Measurements from ENCODE around the gene ABCC1.
"Not testable (repeated sequence)": the region's sequence is repeated elsewhere in the genome, so short reads cannot be mapped to it uniquely, and the experiment has no call there.

Gene ABCC1

DNA sequence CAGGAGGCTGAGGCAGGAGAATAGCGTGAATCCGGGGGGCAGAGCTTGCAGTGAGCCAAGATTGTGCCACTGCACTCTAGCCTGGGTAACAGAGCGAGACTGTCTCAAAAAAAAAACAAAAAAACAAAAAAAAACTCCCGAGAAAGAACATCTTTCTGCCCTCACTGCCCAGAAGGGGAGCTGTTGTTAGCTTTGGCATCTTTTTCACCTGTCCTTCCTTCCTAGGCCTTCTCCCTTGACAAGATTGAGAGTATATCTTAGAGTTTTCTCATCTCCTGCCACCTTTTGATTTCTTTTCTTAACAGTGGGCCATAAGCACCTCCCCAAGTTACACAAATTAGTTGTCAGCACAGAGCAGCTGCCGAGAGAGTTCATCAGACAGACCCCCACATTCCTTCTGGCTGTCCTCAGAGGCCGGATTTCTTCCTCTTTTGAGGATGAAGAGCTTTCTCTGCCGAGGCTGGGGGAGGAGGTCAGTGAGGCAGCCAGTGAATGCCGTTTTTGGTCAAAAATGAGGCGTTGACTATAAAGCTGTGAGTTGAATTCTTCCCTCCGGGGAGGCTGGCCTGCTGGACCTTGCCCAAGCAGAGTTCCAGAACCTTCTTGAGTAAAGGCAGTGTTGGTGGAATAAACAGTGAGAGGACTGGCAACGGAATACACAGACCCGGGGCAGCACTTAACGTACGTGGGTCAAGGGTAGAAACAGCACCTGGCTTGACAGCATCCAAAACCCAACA is 146.9 kb downstream of the ABCC1 start:
- H3K9me3 ChIP-seq (ENCODE audit: insufficient read depth, low read length) = no peaks in the 10 kb centered on the region
- DNase-seq (ENCODE audit: low read depth, low spot score) = no peak
- TF ChIP-seq YY1 (IDR thresholded peaks at IDR 0.05; ENCODE audit: insufficient read depth, insufficient read length) = no peak
- no peak for TF ChIP-seq ZNF274 (IDR thresholded peaks at IDR 0.05; ENCODE audit: low read depth, low read length)
- no peak for TF ChIP-seq SUZ12 (IDR thresholded peaks at IDR 0.05; ENCODE audit: extremely low read depth, insufficient read depth, insufficient read length)
- H3K4me1 ChIP-seq (ENCODE audit: insufficient read depth, insufficient read length) = peaks cover 4% of the 10 kb centered on the region
- H3K9ac ChIP-seq (ENCODE audit: insufficient read length, low read depth) = no peak overlapping the region
- peaks cover 57% of the 10 kb centered on the region for H3K36me3 ChIP-seq (ENCODE audit: insufficient read depth, insufficient read length, low read length)
- no peaks in the 10 kb centered on the region for H3K27me3 ChIP-seq (ENCODE audit: insufficient read depth, insufficient read length)
- H3K4me3 ChIP-seq (ENCODE audit: insufficient read length, low read depth) = no peak overlapping the region

- peaks cover 59% of the 10 kb centered on the region for H3K36me3 ChIP-seq (ENCODE audit: insufficient read depth, insufficient read length, low read length)
- no peaks in the 10 kb centered on the region for H3K27me3 ChIP-seq (ENCODE audit: insufficient read depth, insufficient read length)
- TF ChIP-seq SUZ12 (IDR thresholded peaks at IDR 0.05; ENCODE audit: extremely low read depth, insufficient read depth, insufficient read length) (no peak), YY1 (IDR thresholded peaks at IDR 0.05; ENCODE audit: insufficient read depth, insufficient read length) (no peak), ZNF274 (IDR thresholded peaks at IDR 0.05; ENCODE audit: low read depth, low read length) (no peak)
- H3K9me3 ChIP-seq (ENCODE audit: insufficient read depth, low read length) = no peaks in the 10 kb centered on the region
- H3K9ac ChIP-seq (ENCODE audit: insufficient read length, low read depth) = no peak overlapping the region
- no peak overlapping the region for H3K4me3 ChIP-seq (ENCODE audit: insufficient read length, low read depth)
- DNase-seq (ENCODE audit: low read depth, low spot score) = no peak
- H3K4me1 ChIP-seq (ENCODE audit: insufficient read depth, insufficient read length) = peaks cover 4% of the 10 kb centered on the region
Measured at GRCh38 chr16:16096858-16097213, 147.4 kb downstream of the ABCC1 start.

DNA sequence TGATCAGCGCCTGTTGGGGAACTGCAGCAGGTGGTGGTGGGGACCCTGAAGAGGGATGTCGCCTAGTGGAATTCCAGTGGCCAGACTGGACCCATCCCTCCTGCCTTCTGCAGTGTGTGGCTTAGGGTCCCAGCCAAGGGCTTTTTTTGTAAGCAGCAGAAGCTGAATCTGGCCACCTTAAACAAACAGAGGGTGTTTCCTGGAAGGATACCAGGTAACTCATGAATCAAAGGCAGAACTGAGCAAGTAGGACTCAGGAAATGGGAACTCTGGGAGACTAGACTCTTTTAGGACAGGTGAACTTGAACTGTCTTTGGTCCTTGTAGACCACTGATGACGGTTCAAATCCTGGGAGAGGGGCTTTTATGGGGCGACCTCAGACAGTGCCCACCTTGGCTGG is 149.9 kb downstream of the ABCC1 start:
- Histone ChIP-seq H3K27me3 (ENCODE audit: insufficient read depth, insufficient read length) (no peaks in the 10 kb centered on the region), H3K36me3 (ENCODE audit: insufficient read depth, insufficient read length, low read length) (peaks cover 58% of the 10 kb centered on the region)

GRCh38 chr16:16100631-16101030 is 151.2 kb downstream of the ABCC1 start:
- peaks cover 67% of the 10 kb centered on the region for H3K36me3 ChIP-seq (ENCODE audit: insufficient read depth, insufficient read length, low read length)
- no peak overlapping the region for H3K4me3 ChIP-seq (ENCODE audit: insufficient read length, low read depth)
- TF ChIP-seq ZNF274 (IDR thresholded peaks at IDR 0.05; ENCODE audit: low read depth, low read length) (no peak), YY1 (IDR thresholded peaks at IDR 0.05; ENCODE audit: insufficient read depth, insufficient read length) (no peak), SUZ12 (IDR thresholded peaks at IDR 0.05; ENCODE audit: extremely low read depth, insufficient read depth, insufficient read length) (no peak)
- peaks cover 6% of the 10 kb centered on the region; the same call in 1 of the 2 replicates for H3K9me3 ChIP-seq (ENCODE audit: insufficient read depth, low read length)
- no peak overlapping the region for H3K9ac ChIP-seq (ENCODE audit: insufficient read length, low read depth)
- H3K27me3 ChIP-seq (ENCODE audit: insufficient read depth, insufficient read length) = no peaks in the 10 kb centered on the region
- no peak for DNase-seq (ENCODE audit: low read depth, low spot score)
- no peaks in the 10 kb centered on the region for H3K4me1 ChIP-seq (ENCODE audit: insufficient read depth, insufficient read length)

More for the DNA sequence above, 149.9 kb downstream of the ABCC1 start:
- H3K9me3 ChIP-seq (ENCODE audit: insufficient read depth, low read length) = peaks cover 6% of the 10 kb centered on the region; the same call in 1 of the 2 replicates
- TF ChIP-seq SUZ12 (IDR thresholded peaks at IDR 0.05; ENCODE audit: extremely low read depth, insufficient read depth, insufficient read length) (no peak), YY1 (IDR thresholded peaks at IDR 0.05; ENCODE audit: insufficient read depth, insufficient read length) (no peak), ZNF274 (IDR thresholded peaks at IDR 0.05; ENCODE audit: low read depth, low read length) (no peak)
- no peak overlapping the region for H3K9ac ChIP-seq (ENCODE audit: insufficient read length, low read depth)
- no peak overlapping the region for H3K4me3 ChIP-seq (ENCODE audit: insufficient read length, low read depth)
- no peak for DNase-seq (ENCODE audit: low read depth, low spot score)
- H3K4me1 ChIP-seq (ENCODE audit: insufficient read depth, insufficient read length) = no peaks in the 10 kb centered on the region

DNA sequence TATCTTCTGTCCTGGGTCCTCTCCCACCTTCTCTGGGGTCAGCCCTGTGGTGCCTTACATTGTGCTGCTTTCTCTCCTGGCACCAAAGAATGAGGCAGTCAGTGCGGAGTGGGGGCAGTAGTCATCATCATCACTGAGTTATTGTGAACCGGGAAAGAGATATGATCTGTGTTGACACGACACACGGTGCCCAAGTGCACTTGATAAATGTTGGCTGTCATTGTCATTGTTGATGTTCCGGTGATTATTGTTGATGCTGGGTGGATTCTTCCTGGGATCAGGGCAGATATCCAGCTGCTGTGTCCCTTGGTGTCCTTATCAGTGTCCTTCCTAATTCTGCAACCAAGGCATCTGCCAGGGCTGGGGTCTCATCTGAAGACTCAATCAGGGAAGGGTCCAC is 152.2 kb downstream of the ABCC1 start:
- Histone ChIP-seq H3K27me3 (ENCODE audit: insufficient read depth, insufficient read length) (no peaks in the 10 kb centered on the region), H3K9me3 (ENCODE audit: insufficient read depth, low read length) (peaks cover 6% of the 10 kb centered on the region; the same call in 1 of the 2 replicates), H3K4me3 (ENCODE audit: insufficient read length, low read depth) (no peak overlapping the region), H3K4me1 (ENCODE audit: insufficient read depth, insufficient read length) (no peaks in the 10 kb centered on the region), H3K36me3 (ENCODE audit: insufficient read depth, insufficient read length, low read length) (peaks cover 74% of the 10 kb centered on the region), H3K9ac (ENCODE audit: insufficient read length, low read depth) (no peak overlapping the region)
- no peak for DNase-seq (ENCODE audit: low read depth, low spot score)
- TF ChIP-seq YY1 (IDR thresholded peaks at IDR 0.05; ENCODE audit: insufficient read depth, insufficient read length) = no peak
- TF ChIP-seq ZNF274 (IDR thresholded peaks at IDR 0.05; ENCODE audit: low read depth, low read length) = no peak

GRCh38 chr16:16102738-16103137 is 153.3 kb downstream of the ABCC1 start:
- Histone ChIP-seq H3K4me1 (ENCODE audit: insufficient read depth, insufficient read length) (no peaks in the 10 kb centered on the region), H3K9me3 (ENCODE audit: insufficient read depth, low read length) (peaks cover 6% of the 10 kb centered on the region; the same call in 1 of the 2 replicates), H3K9ac (ENCODE audit: insufficient read length, low read depth) (no peak overlapping the region), H3K4me3 (ENCODE audit: insufficient read length, low read depth) (no peak overlapping the region), H3K27me3 (ENCODE audit: insufficient read depth, insufficient read length) (no peaks in the 10 kb centered on the region), H3K36me3 (ENCODE audit: insufficient read depth, insufficient read length, low read length) (peaks cover 76% of the 10 kb centered on the region)
- TF ChIP-seq ZNF274 (IDR thresholded peaks at IDR 0.05; ENCODE audit: low read depth, low read length) (no peak), YY1 (IDR thresholded peaks at IDR 0.05; ENCODE audit: insufficient read depth, insufficient read length) (no peak), SUZ12 (IDR thresholded peaks at IDR 0.05; ENCODE audit: extremely low read depth, insufficient read depth, insufficient read length) (no peak)
- no peak for DNase-seq (ENCODE audit: low read depth, low spot score)

DNA sequence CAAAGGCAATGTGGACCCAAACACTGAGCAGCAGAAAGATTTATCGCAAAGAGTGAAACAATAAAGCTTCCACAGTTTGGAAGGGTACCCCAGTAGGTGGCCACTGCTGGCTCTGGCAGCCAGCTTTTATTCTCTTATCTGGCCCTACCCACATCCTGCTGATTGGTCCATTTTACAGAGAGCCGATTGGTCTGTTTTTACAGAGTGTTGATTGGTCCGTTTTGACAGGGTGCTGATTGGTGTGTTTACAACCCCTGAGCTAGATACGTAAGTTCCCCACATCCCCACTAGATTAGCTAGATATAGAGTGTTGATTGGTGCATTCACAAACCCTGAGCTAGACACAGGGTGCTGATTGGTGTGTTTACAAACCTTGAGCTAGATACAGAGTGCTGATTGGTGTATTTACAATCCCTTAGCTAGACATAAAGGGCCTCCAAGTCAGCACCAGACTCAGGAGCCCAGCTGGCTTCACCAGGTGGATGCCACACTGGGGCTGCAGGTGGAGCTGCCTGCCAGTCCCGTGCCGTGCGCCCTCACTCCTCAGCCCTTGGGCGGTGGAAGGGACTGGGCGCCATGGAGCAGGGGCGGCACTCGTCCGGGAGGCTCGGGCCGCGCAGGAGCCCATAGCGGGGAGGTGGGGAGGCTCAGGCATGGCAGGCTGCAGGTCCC is 154.9 kb downstream of the ABCC1 start:
- H3K9ac ChIP-seq (ENCODE audit: insufficient read length, low read depth); DNase-seq (ENCODE audit: low read depth, low spot score); H3K9me3 ChIP-seq (ENCODE audit: insufficient read depth, low read length); H3K4me3 ChIP-seq (ENCODE audit: insufficient read length, low read depth); H3K27me3 ChIP-seq (ENCODE audit: insufficient read depth, insufficient read length); H3K4me1 ChIP-seq (ENCODE audit: insufficient read depth, insufficient read length): not testable (repeated sequence)
- H3K36me3 ChIP-seq (ENCODE audit: insufficient read depth, insufficient read length, low read length) = peaks cover 66% of the 10 kb centered on the region

DNA sequence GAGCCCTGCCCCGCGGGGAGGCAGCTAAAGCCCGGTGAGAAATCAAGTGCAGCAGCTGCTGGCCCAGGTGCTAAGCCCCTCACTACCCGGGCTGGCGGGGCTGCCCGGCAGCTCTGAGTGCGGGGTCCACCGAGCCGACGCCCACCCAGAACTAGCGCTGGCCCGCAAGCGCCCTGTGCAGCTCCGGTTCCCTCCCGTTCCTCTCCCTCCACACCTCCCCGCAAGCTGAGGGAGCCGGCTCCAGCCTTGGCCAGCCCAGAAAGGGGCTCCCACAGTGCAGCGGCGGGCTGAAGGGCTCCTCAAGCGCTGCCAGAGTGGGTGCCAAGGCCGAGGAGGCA is 155.4 kb downstream of the ABCC1 start:
- not testable (repeated sequence) for H3K4me1 ChIP-seq (ENCODE audit: insufficient read depth, insufficient read length); H3K9me3 ChIP-seq (ENCODE audit: insufficient read depth, low read length)

More for the DNA sequence above, 155.4 kb downstream of the ABCC1 start:
- H3K4me3 ChIP-seq (ENCODE audit: insufficient read length, low read depth); H3K27me3 ChIP-seq (ENCODE audit: insufficient read depth, insufficient read length); H3K9ac ChIP-seq (ENCODE audit: insufficient read length, low read depth); DNase-seq (ENCODE audit: low read depth, low spot score): not testable (repeated sequence)
- peaks cover 66% of the 10 kb centered on the region for H3K36me3 ChIP-seq (ENCODE audit: insufficient read depth, insufficient read length, low read length)

Data from NT2/D1 (cell line).